Glomerular visceral epithelial cell (primary cell): Measurements from ENCODE around the gene CCDC88C.

ENCODE experiments used
- DNase-seq: peaks from one replicate; pipeline ENCODE4 v3.0.0-alpha.2; 2016; ENCODE audit errors: extremely low spot score

The CCDC88C gene

GRCh38 chr14:91350483-91350812, 67.2 kb downstream of the CCDC88C start:
- DNase-seq = no peak

- no peak for DNase-seq
Observed at GRCh38 chr14:91349481-91350074, 68.0 kb downstream of the CCDC88C start.

GRCh38 chr14:91348845-91349465, 68.7 kb downstream of the CCDC88C start:
- no peak for DNase-seq

GRCh38 chr14:91346838-91347173, 70.8 kb downstream of the CCDC88C start:
- no peak for DNase-seq

- DNase-seq = no peak
Observed at GRCh38 chr14:91344096-91344495, 73.5 kb downstream of the CCDC88C start.

- no peak for DNase-seq
Observed at GRCh38 chr14:91343051-91343450, 74.6 kb downstream of the CCDC88C start.

- no peak for DNase-seq
Observed at GRCh38 chr14:91342206-91342760, 75.3 kb downstream of the CCDC88C start.

GRCh38 chr14:91341751-91342154, 75.9 kb downstream of the CCDC88C start:
- no peak for DNase-seq

GRCh38 chr14:91341334-91341733, 76.3 kb downstream of the CCDC88C start:
- no peak for DNase-seq

GRCh38 chr14:91339671-91340369, 77.8 kb downstream of the CCDC88C start:
- no peak for DNase-seq

- DNase-seq = no peak
Observed at GRCh38 chr14:91339076-91339475, 78.5 kb downstream of the CCDC88C start.

GRCh38 chr14:91338379-91338778, 79.2 kb downstream of the CCDC88C start:
- no peak for DNase-seq

GRCh38 chr14:91337699-91338335, 79.8 kb downstream of the CCDC88C start:
- DNase-seq = no peak

- DNase-seq = no peak
Observed at GRCh38 chr14:91336093-91336450, 81.5 kb downstream of the CCDC88C start.

- DNase-seq = no peak
Observed at GRCh38 chr14:91335191-91336092, 82.2 kb downstream of the CCDC88C start.

- no peak for DNase-seq
Observed at GRCh38 chr14:91333650-91334039, 84.0 kb downstream of the CCDC88C start.

- no peak for DNase-seq
Observed at GRCh38 chr14:91332986-91333649, 84.5 kb downstream of the CCDC88C start.

- DNase-seq = no peak
Observed at GRCh38 chr14:91332171-91332985, 85.2 kb downstream of the CCDC88C start.

GRCh38 chr14:91331721-91332120, 85.9 kb downstream of the CCDC88C start:
- DNase-seq = no peak

GRCh38 chr14:91330856-91331255, 86.8 kb downstream of the CCDC88C start:
- DNase-seq = no peak
